Regular cardiac myocyte (primary cell): Measurements from ENCODE around the gene USP32. TPM values are rescaled to one million over a fixed set of nuclear protein-coding genes. Genes with fewer than 3 reads are reported as not detected.

ENCODE experiments used
- total RNA-seq: library from RNA; depleted of rRNA; stranded (reverse); fragments of >200 nt; gene quantifications from 2 replicates; pipeline ENCODE4 v1.2.3, GENCODE V29; 2014

Gene USP32
- total RNA-seq = 46.0 and 51.6 TPM in 2 replicates

GRCh38 chr17:60392042-60392844 lies at the start of gene USP32:
Gene USP32, minus strand, starts transcription at chr17:60392133. Its CDS starts 194 bp downstream, at chr17:60391939.

GRCh38 chr17:60422162-60422665 lies 30.3 kb upstream of the USP32 start, which contains the start of gene CHCT1:
Gene CHCT1, plus strand, starts transcription at chr17:60422489. Its CDS starts 104 bp downstream, at chr17:60422593.

GRCh38 chr17:60149691-60150582 lies 242.0 kb downstream of the USP32 start, which contains the start of gene CA4:
Gene CA4, plus strand, starts transcription at chr17:60149973. Its CDS starts 62 bp downstream, at chr17:60150035.

Other genes starting within 250 kb of the USP32 start
- gene CA4, start 242.2 kb downstream of the USP32 start, total RNA-seq = not detected in 2 replicates
- gene CHCT1, start 30.4 kb upstream of the USP32 start, total RNA-seq = not detected in 2 replicates
- gene APPBP2, start 134.1 kb upstream of the USP32 start, total RNA-seq = 36.4 and 41.7 TPM in 2 replicates
- gene PPM1D, start 208.1 kb upstream of the USP32 start, total RNA-seq = 5.9 and 9.4 TPM in 2 replicates